ENCODE data around the gene CDH13. TPM values are rescaled to one million over a fixed set of nuclear protein-coding genes. Genes with fewer than 3 reads are reported as not detected.

Gene CDH13
- total RNA-seq, 1 donor from 2014 or later: 2.3 TPM

GRCh38 chr16:82735186-82735585 is 108.4 kb downstream of the CDH13 start:
- Mint-ChIP-seq H3K4me3 (ENCODE audit: unreplicated experiment) (no peak overlapping the region), H3K9me3 (ENCODE audit: unreplicated experiment) (no peaks in the 10 kb centered on the region)

GRCh38 chr16:82735673-82736091 is 108.9 kb downstream of the CDH13 start:
- no peak for TF ChIP-seq CTCF (IDR thresholded peaks at IDR 0.05; ENCODE audit: unreplicated experiment)
- Mint-ChIP-seq H3K36me3 (ENCODE audit: low read depth, unreplicated experiment) (no peaks in the 10 kb centered on the region), H3K27me3 (ENCODE audit: unreplicated experiment) (peaks cover 1% of the 10 kb centered on the region), H3K4me3 (ENCODE audit: unreplicated experiment) (no peak overlapping the region), H3K27ac (ENCODE audit: unreplicated experiment) (no peak overlapping the region), H3K9me3 (ENCODE audit: unreplicated experiment) (no peaks in the 10 kb centered on the region), H3K4me1 (ENCODE audit: unreplicated experiment) (peaks cover 4% of the 10 kb centered on the region)
- no peak for DNase-seq (ENCODE audit: low spot score)

More at GRCh38 chr16:82735186-82735585, 108.4 kb downstream of the CDH13 start:
- Mint-ChIP-seq H3K4me1 (ENCODE audit: unreplicated experiment) (peaks cover 4% of the 10 kb centered on the region), H3K27me3 (ENCODE audit: unreplicated experiment) (peaks cover 1% of the 10 kb centered on the region), H3K27ac (ENCODE audit: unreplicated experiment) (no peak overlapping the region), H3K36me3 (ENCODE audit: low read depth, unreplicated experiment) (no peaks in the 10 kb centered on the region)
- no peak for DNase-seq (ENCODE audit: low spot score)
- no peak for TF ChIP-seq CTCF (IDR thresholded peaks at IDR 0.05; ENCODE audit: unreplicated experiment)

GRCh38 chr16:82736224-82736623 is 109.5 kb downstream of the CDH13 start:
- Mint-ChIP-seq H3K9me3 (ENCODE audit: unreplicated experiment) (no peaks in the 10 kb centered on the region), H3K27me3 (ENCODE audit: unreplicated experiment) (peaks cover 1% of the 10 kb centered on the region), H3K4me1 (ENCODE audit: unreplicated experiment) (peaks cover 4% of the 10 kb centered on the region), H3K27ac (ENCODE audit: unreplicated experiment) (no peak overlapping the region), H3K36me3 (ENCODE audit: low read depth, unreplicated experiment) (no peaks in the 10 kb centered on the region), H3K4me3 (ENCODE audit: unreplicated experiment) (no peak overlapping the region)
- no peak for DNase-seq (ENCODE audit: low spot score)
- no peak for TF ChIP-seq CTCF (IDR thresholded peaks at IDR 0.05; ENCODE audit: unreplicated experiment)

GRCh38 chr16:82738699-82739098 is 111.9 kb downstream of the CDH13 start:
- Mint-ChIP-seq H3K9me3 (ENCODE audit: unreplicated experiment) (no peaks in the 10 kb centered on the region), H3K4me3 (ENCODE audit: unreplicated experiment) (no peak overlapping the region), H3K4me1 (ENCODE audit: unreplicated experiment) (peaks cover 4% of the 10 kb centered on the region), H3K36me3 (ENCODE audit: low read depth, unreplicated experiment) (no peaks in the 10 kb centered on the region), H3K27me3 (ENCODE audit: unreplicated experiment) (peaks cover 1% of the 10 kb centered on the region), H3K27ac (ENCODE audit: unreplicated experiment) (no peak overlapping the region)
- no peak for TF ChIP-seq CTCF (IDR thresholded peaks at IDR 0.05; ENCODE audit: unreplicated experiment)
- no peak for DNase-seq (ENCODE audit: low spot score)

GRCh38 chr16:82741073-82741615 is 114.4 kb downstream of the CDH13 start:
- Mint-ChIP-seq H3K36me3 (ENCODE audit: low read depth, unreplicated experiment) (no peaks in the 10 kb centered on the region), H3K9me3 (ENCODE audit: unreplicated experiment) (no peaks in the 10 kb centered on the region), H3K27me3 (ENCODE audit: unreplicated experiment) (no peaks in the 10 kb centered on the region), H3K4me3 (ENCODE audit: unreplicated experiment) (no peak overlapping the region), H3K4me1 (ENCODE audit: unreplicated experiment) (peaks cover 4% of the 10 kb centered on the region), H3K27ac (ENCODE audit: unreplicated experiment) (no peak overlapping the region)
- TF ChIP-seq CTCF (IDR thresholded peaks at IDR 0.05; ENCODE audit: unreplicated experiment): no peak
- no peak for DNase-seq (ENCODE audit: low spot score)

Data from endothelial cell (in vitro differentiated cells).